ENCODE measurements around the gene OTC. TPM values are rescaled to one million over a fixed set of nuclear protein-coding genes. Genes with fewer than 3 reads are reported as not detected.

OTC gene
- total RNA-seq, 3 donors from 2014 or later (not counting 1 experiment from before 2014, with no cell fraction given) = not detected

DNA sequence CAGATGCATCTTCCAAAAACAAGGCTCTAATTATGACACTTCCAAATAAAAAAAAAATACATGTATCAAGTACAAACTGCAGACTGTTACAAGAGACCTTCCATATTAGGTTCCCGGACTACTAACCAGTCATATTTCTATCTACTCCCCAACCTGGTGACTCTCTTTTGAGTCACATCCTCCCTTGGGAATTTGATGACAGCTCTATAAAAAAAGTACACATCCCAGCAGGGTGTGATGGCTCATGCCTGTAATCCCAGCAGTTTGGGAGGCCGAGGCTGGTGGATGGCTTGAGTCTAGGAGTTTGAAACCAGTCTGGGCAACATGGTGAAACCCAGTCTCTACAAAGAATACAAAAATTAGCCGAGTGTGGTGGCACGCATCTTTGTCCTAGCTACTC lies 40.0 kb upstream of the OTC start:
- Histone ChIP-seq H3K4me3 (ENCODE audit: low read length) (no peak overlapping the region), H3K9me3 (ENCODE audit: control insufficient read depth, insufficient read depth, low read length) (no peaks in the 10 kb centered on the region), H3K27me3 (ENCODE audit: control insufficient read depth, insufficient read depth, low read length) (no peaks in the 10 kb centered on the region), H3K27ac (ENCODE audit: low read length) (no peak overlapping the region), H3K36me3 (ENCODE audit: control insufficient read depth, insufficient read depth, low read length) (no peaks in the 10 kb centered on the region), H3K4me1 (ENCODE audit: control insufficient read depth, insufficient read depth, low read length) (no peaks in the 10 kb centered on the region)
- H3K4me3 Mint-ChIP-seq = no peak overlapping the region
- H3K27ac Mint-ChIP-seq = no peak overlapping the region
- H3K36me3 Mint-ChIP-seq = no peaks in the 10 kb centered on the region
- H3K27me3 Mint-ChIP-seq (ENCODE audit: low read depth in 2 of 2) = no peaks in the 10 kb centered on the region
- TF ChIP-seq, protein P1, sequence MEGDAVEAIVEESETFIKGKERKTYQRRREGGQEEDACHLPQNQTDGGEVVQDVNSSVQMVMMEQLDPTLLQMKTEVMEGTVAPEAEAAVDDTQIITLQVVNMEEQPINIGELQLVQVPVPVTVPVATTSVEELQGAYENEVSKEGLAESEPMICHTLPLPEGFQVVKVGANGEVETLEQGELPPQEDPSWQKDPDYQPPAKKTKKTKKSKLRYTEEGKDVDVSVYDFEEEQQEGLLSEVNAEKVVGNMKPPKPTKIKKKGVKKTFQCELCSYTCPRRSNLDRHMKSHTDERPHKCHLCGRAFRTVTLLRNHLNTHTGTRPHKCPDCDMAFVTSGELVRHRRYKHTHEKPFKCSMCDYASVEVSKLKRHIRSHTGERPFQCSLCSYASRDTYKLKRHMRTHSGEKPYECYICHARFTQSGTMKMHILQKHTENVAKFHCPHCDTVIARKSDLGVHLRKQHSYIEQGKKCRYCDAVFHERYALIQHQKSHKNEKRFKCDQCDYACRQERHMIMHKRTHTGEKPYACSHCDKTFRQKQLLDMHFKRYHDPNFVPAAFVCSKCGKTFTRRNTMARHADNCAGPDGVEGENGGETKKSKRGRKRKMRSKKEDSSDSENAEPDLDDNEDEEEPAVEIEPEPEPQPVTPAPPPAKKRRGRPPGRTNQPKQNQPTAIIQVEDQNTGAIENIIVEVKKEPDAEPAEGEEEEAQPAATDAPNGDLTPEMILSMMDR (IDR thresholded peaks at IDR 0.05) = no peak
- no peaks in the 10 kb centered on the region for H3K9me3 Mint-ChIP-seq
- no peaks in the 10 kb centered on the region for H3K4me1 Mint-ChIP-seq
- 93% methylated on average over 3 of the region's 4 CpGs for WGBS (ENCODE audit: insufficient coverage)
- no peak for ATAC-seq
- intact Hi-C loops (cut with micrococcal nuclease) = no loop called here
- DNase-seq = no peak

- ATAC-seq = no peak
- H3K9me3 Mint-ChIP-seq = no peaks in the 10 kb centered on the region
- DNase-seq = no peak
- no peaks in the 10 kb centered on the region for H3K4me1 Mint-ChIP-seq
- H3K27me3 Mint-ChIP-seq (ENCODE audit: low read depth in 2 of 2) = no peaks in the 10 kb centered on the region
- intact Hi-C loops (cut with micrococcal nuclease) = no loop called here
- WGBS (ENCODE audit: insufficient coverage) = 100% methylated on average over 3 of the region's 4 CpGs
- no peaks in the 10 kb centered on the region for H3K36me3 Mint-ChIP-seq
- H3K4me3 Mint-ChIP-seq = no peak overlapping the region
- H3K9me3 ChIP-seq (ENCODE audit: control insufficient read depth, insufficient read depth, low read length) = no peaks in the 10 kb centered on the region
- TF ChIP-seq, protein P1 (IDR thresholded peaks at IDR 0.05) = no peak
- H3K27ac Mint-ChIP-seq = no peak overlapping the region
- H3K27ac ChIP-seq (ENCODE audit: low read length) = no peak overlapping the region
- H3K4me1 ChIP-seq (ENCODE audit: control insufficient read depth, insufficient read depth, low read length) = no peaks in the 10 kb centered on the region
- no peak overlapping the region for H3K4me3 ChIP-seq (ENCODE audit: low read length)
- no peaks in the 10 kb centered on the region for H3K27me3 ChIP-seq (ENCODE audit: control insufficient read depth, insufficient read depth, low read length)
- no peaks in the 10 kb centered on the region for H3K36me3 ChIP-seq (ENCODE audit: control insufficient read depth, insufficient read depth, low read length)
These were observed 39.2 kb upstream of the OTC start for GRCh38 chrX:38313190-38313589.

GRCh38 chrX:38315186-38315585 lies 37.2 kb upstream of the OTC start:
- Histone ChIP-seq H3K36me3 (ENCODE audit: control insufficient read depth, insufficient read depth, low read length) (no peaks in the 10 kb centered on the region), H3K9me3 (ENCODE audit: control insufficient read depth, insufficient read depth, low read length) (no peaks in the 10 kb centered on the region), H3K27me3 (ENCODE audit: control insufficient read depth, insufficient read depth, low read length) (no peaks in the 10 kb centered on the region), H3K27ac (ENCODE audit: low read length) (no peak overlapping the region), H3K4me1 (ENCODE audit: control insufficient read depth, insufficient read depth, low read length) (no peaks in the 10 kb centered on the region), H3K4me3 (ENCODE audit: low read length) (no peak overlapping the region)
- H3K27ac Mint-ChIP-seq = no peak overlapping the region
- 99% methylated on average over 7 of the region's 7 CpGs for WGBS (ENCODE audit: insufficient coverage)
- H3K36me3 Mint-ChIP-seq = no peaks in the 10 kb centered on the region
- no peaks in the 10 kb centered on the region for H3K4me1 Mint-ChIP-seq
- TF ChIP-seq, protein P1 (IDR thresholded peaks at IDR 0.05) = no peak
- H3K27me3 Mint-ChIP-seq (ENCODE audit: low read depth in 2 of 2) = no peaks in the 10 kb centered on the region
- no peak for DNase-seq
- H3K4me3 Mint-ChIP-seq = no peak overlapping the region
- intact Hi-C loops (cut with micrococcal nuclease) = no loop called here
- no peaks in the 10 kb centered on the region for H3K9me3 Mint-ChIP-seq
- no peak for ATAC-seq

DNA sequence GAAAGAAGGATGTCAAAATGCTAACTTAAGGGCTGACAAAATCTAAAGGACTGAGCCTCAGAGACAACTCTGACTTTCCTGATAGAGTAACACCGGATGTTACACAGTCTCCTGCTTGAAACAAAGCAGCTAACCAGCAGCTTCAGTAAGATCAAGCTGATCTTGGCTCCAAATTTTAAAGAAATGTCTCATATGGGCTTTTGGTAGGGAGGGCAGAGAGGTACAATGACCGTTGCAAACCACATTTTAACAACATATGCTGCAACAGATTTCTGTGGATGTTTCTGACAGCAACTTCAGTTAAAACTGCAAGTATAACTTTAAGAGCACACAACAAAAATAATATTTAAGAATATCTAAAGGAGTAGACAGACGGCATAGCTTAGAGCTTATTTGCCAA lies 34.2 kb upstream of the OTC start:
- no peaks in the 10 kb centered on the region for H3K36me3 ChIP-seq (ENCODE audit: control insufficient read depth, insufficient read depth, low read length)

More for the DNA sequence above, 34.2 kb upstream of the OTC start:
- TF ChIP-seq, protein P1 (IDR thresholded peaks at IDR 0.05) = no peak
- 67% methylated on average over 1 of the region's 3 CpGs for WGBS (ENCODE audit: insufficient coverage)
- no peaks in the 10 kb centered on the region for H3K9me3 Mint-ChIP-seq
- intact Hi-C loops (cut with micrococcal nuclease) = no loop called here
- Histone ChIP-seq H3K9me3 (ENCODE audit: control insufficient read depth, insufficient read depth, low read length) (no peaks in the 10 kb centered on the region), H3K27ac (ENCODE audit: low read length) (no peak overlapping the region), H3K4me1 (ENCODE audit: control insufficient read depth, insufficient read depth, low read length) (no peaks in the 10 kb centered on the region), H3K27me3 (ENCODE audit: control insufficient read depth, insufficient read depth, low read length) (no peaks in the 10 kb centered on the region), H3K4me3 (ENCODE audit: low read length) (no peak overlapping the region)
- no peaks in the 10 kb centered on the region for H3K36me3 Mint-ChIP-seq
- DNase-seq = no peak
- no peak overlapping the region for H3K4me3 Mint-ChIP-seq
- ATAC-seq = no peak
- no peaks in the 10 kb centered on the region for H3K27me3 Mint-ChIP-seq (ENCODE audit: low read depth in 2 of 2)
- no peaks in the 10 kb centered on the region for H3K4me1 Mint-ChIP-seq
- no peak overlapping the region for H3K27ac Mint-ChIP-seq

Data from natural killer cell (primary cell).